Measurements from ENCODE around the gene ITGB2. TPM values are rescaled to one million over a fixed set of nuclear protein-coding genes. Genes with fewer than 3 reads are reported as not detected.

ITGB2 gene
- total RNA-seq, 1 donor from 2014 or later = 0.15 TPM

DNA sequence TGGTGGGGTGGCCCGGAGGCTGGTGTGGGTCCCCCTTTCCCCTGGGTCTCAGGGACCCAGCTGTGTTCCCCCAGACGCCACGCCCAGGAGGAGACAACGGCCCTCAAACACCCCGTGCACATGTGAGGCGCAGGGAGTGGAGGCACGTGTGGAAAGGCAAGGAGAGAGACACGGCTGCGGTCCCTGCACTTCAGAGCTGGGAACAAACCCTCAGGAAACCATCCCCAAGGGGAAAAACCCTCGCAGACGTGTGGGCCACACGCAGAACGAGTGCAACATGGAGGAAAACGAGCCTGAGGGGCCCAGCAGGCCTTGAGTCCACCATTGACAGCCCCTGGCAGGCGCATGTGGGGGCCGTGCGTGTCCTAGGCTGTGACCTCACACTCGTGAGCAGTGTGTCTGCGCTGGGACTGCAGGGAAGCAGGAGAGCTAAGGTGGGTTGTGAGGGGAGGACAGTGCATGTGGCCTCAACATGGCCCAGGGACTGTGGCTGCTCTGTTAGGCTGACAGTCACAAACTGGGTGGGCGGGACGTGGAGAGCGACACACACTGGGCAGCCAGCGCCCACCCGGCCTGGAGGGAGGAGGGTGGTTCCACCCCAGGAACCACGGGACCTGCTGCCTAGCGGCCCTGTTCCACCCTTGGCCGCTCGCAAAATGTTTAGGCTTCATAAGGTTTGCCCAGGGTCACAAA lies 20.0 kb downstream of the ITGB2 start:
- peaks cover 37% of the 10 kb centered on the region for H3K27me3 Mint-ChIP-seq (ENCODE audit: low read depth)
- no peaks in the 10 kb centered on the region for H3K4me1 Mint-ChIP-seq (ENCODE audit: low read depth)
- peak; percentile 80 for DNase-seq (ENCODE audit: low spot score)
- no peaks in the 10 kb centered on the region for H3K9me3 Mint-ChIP-seq (ENCODE audit: low read depth)
- H3K4me3 Mint-ChIP-seq (ENCODE audit: unreplicated experiment) = no peak overlapping the region
- no peak for TF ChIP-seq CTCF (IDR thresholded peaks at IDR 0.05)
- H3K36me3 Mint-ChIP-seq (ENCODE audit: low read depth) = no peaks in the 10 kb centered on the region
- H3K27ac Mint-ChIP-seq (ENCODE audit: unreplicated experiment) = no peak overlapping the region

DNA sequence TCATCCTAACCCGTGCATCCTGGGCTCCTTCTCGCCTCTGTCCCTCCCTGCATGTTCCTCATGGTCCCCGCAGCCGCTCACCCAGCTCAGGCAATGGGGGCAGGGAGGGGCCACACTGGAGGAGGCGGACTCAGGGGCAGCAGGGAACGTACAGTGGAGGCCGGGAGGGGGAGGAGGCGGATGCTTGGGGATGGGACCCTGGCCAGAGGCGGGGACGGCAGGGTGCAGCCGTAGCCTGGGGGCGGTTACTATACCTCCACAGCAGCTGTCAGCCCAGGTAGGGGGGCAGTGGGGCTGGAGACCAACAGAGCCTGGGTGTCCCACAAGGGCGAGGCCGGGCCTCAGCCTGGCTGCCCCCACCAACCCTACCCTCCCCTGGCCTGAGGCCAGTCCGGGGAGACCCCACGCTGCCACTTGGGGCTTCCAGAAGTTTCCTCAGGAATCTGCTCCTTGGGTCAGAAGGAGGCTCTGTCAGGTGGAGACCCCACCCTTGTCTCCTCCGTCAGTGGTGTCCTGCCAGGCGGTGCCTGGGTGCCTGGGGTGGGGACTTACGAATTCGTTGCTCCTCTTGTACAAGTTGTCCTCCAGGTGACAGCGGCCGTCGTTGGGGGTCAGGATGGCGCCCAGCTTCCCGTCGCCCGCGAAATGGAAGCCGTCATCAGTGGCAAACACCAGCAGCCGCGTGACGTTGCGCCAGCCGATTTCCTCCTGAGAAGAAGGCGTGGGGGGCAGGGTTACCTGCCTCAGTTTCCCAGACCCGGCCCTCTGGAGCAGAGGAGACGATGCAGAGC lies 20.7 kb downstream of the ITGB2 start:
- Mint-ChIP-seq H3K4me1 (ENCODE audit: low read depth) (no peaks in the 10 kb centered on the region), H3K9me3 (ENCODE audit: low read depth) (no peaks in the 10 kb centered on the region), H3K27me3 (ENCODE audit: low read depth) (peaks cover 39% of the 10 kb centered on the region), H3K36me3 (ENCODE audit: low read depth) (no peaks in the 10 kb centered on the region), H3K27ac (ENCODE audit: unreplicated experiment) (no peak overlapping the region), H3K4me3 (ENCODE audit: unreplicated experiment) (no peak overlapping the region)
- TF ChIP-seq CTCF (IDR thresholded peaks at IDR 0.05) = no peak
- peak; percentile 91 for DNase-seq (ENCODE audit: low spot score)

DNA sequence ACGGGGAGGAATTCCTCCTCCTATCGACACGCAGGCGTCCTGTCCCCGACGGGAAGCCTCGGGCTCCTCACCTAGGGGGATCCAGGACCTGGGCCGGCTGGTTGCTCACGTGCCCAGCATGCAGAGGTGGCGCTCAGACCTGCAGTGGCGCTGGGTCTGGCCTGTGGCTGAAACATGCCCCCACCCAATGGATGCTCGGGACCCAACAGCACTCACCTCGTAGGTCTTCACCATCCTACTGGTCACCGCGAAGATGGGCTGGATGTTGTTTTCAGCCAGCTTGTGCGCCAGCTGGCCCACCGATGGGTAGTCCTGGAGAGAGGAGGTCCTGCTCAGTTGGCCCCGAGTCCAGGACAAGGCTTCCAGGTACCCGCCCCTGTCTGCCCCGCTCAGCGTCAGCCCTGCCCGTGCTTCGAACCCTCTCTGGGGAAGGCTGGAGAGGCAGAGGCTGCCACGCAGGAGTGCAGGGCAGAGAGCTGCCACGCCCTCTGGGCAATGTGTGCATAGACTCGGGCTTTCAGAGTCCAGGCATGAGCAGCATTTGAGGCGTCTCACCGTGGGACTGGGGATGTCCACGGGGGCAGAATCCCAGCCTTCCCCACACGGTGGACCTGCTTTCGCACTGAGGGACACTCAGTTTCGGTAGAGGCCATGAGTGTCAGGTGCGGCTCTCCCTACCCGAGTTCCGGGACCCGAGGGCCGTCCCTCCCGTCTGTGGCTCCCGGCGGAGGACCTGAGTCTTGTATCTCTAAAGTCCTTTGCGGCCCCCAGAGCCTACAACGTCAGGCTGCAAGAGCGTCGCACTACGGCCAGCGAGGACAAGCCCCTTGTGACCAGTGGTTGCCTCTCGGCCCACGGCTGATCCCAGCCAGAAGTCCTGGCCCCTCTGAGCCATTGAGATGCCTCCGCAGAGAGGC lies 21.6 kb downstream of the ITGB2 start:
- peaks cover 35% of the 10 kb centered on the region for H3K27me3 Mint-ChIP-seq (ENCODE audit: low read depth)
- no peaks in the 10 kb centered on the region for H3K4me1 Mint-ChIP-seq (ENCODE audit: low read depth)
- H3K27ac Mint-ChIP-seq (ENCODE audit: unreplicated experiment) = no peak overlapping the region
- DNase-seq (ENCODE audit: low spot score) = peak; percentile 89
- no peak for TF ChIP-seq CTCF (IDR thresholded peaks at IDR 0.05)
- H3K9me3 Mint-ChIP-seq (ENCODE audit: low read depth) = no peaks in the 10 kb centered on the region
- H3K36me3 Mint-ChIP-seq (ENCODE audit: low read depth) = no peaks in the 10 kb centered on the region
- no peak overlapping the region for H3K4me3 Mint-ChIP-seq (ENCODE audit: unreplicated experiment)

GRCh38 chr21:44898011-44898488 lies 22.6 kb downstream of the ITGB2 start:
- TF ChIP-seq CTCF (IDR thresholded peaks at IDR 0.05) = no peak
- Mint-ChIP-seq H3K27me3 (ENCODE audit: low read depth) (peaks cover 43% of the 10 kb centered on the region), H3K27ac (ENCODE audit: unreplicated experiment) (no peak overlapping the region), H3K4me1 (ENCODE audit: low read depth) (no peaks in the 10 kb centered on the region), H3K9me3 (ENCODE audit: low read depth) (no peaks in the 10 kb centered on the region), H3K4me3 (ENCODE audit: unreplicated experiment) (no peak overlapping the region), H3K36me3 (ENCODE audit: low read depth) (no peaks in the 10 kb centered on the region)
- DNase-seq (ENCODE audit: low spot score) = peak; percentile 75

Measured in chondrocyte (in vitro differentiated cells).